Thyroid gland (tissue), 4 donors: ENCODE data around the gene GAREM1. TPM values are rescaled to one million over a fixed set of nuclear protein-coding genes. Genes with fewer than 3 reads are reported as not detected.

Experiments
- DNase-seq, 2 donors: peaks; one replicate each; pipeline ENCODE4 v3.0.0-alpha.2; 2019
- H3K27ac ChIP-seq, 3 donors: fragments of 200-600 bp; sonication (generic); 1 replicate in 2 of 3; 2 replicates in 1 of 3; pipeline ENCODE4 v1.5.1; 2016 to 2019; ENCODE audit warnings: mild to moderate bottlenecking in 1 of 3, moderate library complexity in 1 of 3
- H3K27me3 ChIP-seq: fragments of 200-600 bp; sonication (generic); one replicate; pipeline ENCODE4 v1.5.1; 2019
- H3K36me3 ChIP-seq, 2 donors: fragments of 200-600 bp; sonication (generic); one replicate each; pipeline ENCODE4 v1.5.1; 2016 to 2019
- H3K4me1 ChIP-seq, 2 donors: fragments of 200-600 bp; sonication (generic); one replicate each; pipeline ENCODE4 v1.5.1; 2017 to 2019
- H3K4me3 ChIP-seq, 3 donors: fragments of 200-600 bp; sonication (generic); replicated peaks in 1 of 3; 1 replicate in 2 of 3; 2 replicates in 1 of 3; pipeline ENCODE4 v1.5.1; 2016; ENCODE audit warnings: mild to moderate bottlenecking in 1 of 3
- H3K9me3 ChIP-seq: fragments of 200-600 bp; sonication (generic); one replicate; pipeline ENCODE4 v1.5.1; 2017
- CTCF ChIP-seq, 6 experiments: fragments of 200-600 bp in 3 of 6; fragments of 450-650 bp in 3 of 6; sonication (generic) in 3 of 6; IDR thresholded peaks; one replicate each; pipeline ENCODE4 v1.5.1; 2016 to 2019; ENCODE audit warnings: antibody characterized with exemption in 6 of 6, mild to moderate bottlenecking in 2 of 6, inconsistent platforms in 1 of 6, moderate library complexity in 1 of 6
- POLR2A ChIP-seq, 2 donors: fragments of 450-650 bp; IDR thresholded peaks; one replicate each; pipeline ENCODE4 v1.6.1; 2017; ENCODE audit warnings: antibody characterized with exemption in 2 of 2, mild to moderate bottlenecking in 2 of 2, moderate library complexity in 1 of 2
- whole genome bisulfite sequencing, 2 donors: methylation state at CpG; one replicate each; pipeline ENCODE4 v1.1.5; 2017; 5-methylcytosine and 5-hydroxymethylcytosine counted together
- intact Hi-C: fragments of 100-400 bp; cut with DNase I; formaldehyde crosslinking; loops from one replicate; pipeline ENCODE4 v1.15.1; 2023
- small RNA-seq: library from RNA; depleted of rRNA; stranded (forward); fragments of <200 nt; gene quantifications from one replicate; pipeline ENCODE3, GENCODE V24; 2016
- total RNA-seq, 4 donors: library from RNA; depleted of rRNA; stranded (reverse); fragments of >200 nt; gene quantifications; one replicate each; pipeline ENCODE4 v1.2.3, GENCODE V29; 2016

The GAREM1 gene
- total RNA-seq, 4 donors from 2014 or later = 4.6 to 6.8 (median 5.8) TPM

- Histone ChIP-seq H3K4me1 (no peaks in the 10 kb centered on the region), H3K27ac (no peak overlapping the region), H3K36me3 (no peaks in the 10 kb centered on the region), H3K27me3 (no peaks in the 10 kb centered on the region), H3K4me3 (no peak overlapping the region), H3K9me3 (no peaks in the 10 kb centered on the region)
- TF ChIP-seq POLR2A (IDR thresholded peaks at IDR 0.05) = no peak
- TF ChIP-seq CTCF (IDR thresholded peaks at IDR 0.05) = no peak
- DNase-seq = no peak
- intact Hi-C loops = no loop called here
- 95 to 98% methylated on average over 2 of the region's 2 CpGs for WGBS, 2 donors
Measured at GRCh38 chr18:32216390-32216789, 254.3 kb downstream of the GAREM1 start.

GRCh38 chr18:32213693-32214092 lies 257.0 kb downstream of the GAREM1 start:
- Histone ChIP-seq H3K4me3 (no peak overlapping the region), H3K27me3 (no peaks in the 10 kb centered on the region), H3K4me1 (no peaks in the 10 kb centered on the region), H3K9me3 (no peaks in the 10 kb centered on the region), H3K27ac (no peak overlapping the region), H3K36me3 (no peaks in the 10 kb centered on the region)
- intact Hi-C loops = no loop called here
- DNase-seq = no peak
- WGBS, 2 donors = 66 to 70% methylated on average over 2 of the region's 2 CpGs
- TF ChIP-seq POLR2A (IDR thresholded peaks at IDR 0.05) (no peak), CTCF (IDR thresholded peaks at IDR 0.05) (no peak)

Small RNA genes within 50 kb of the gene (small RNA-seq; reads per million reads assigned to genes)
- not detected for gene RF00019
